Measurements from ENCODE around the gene GAP43.
A peak's percentile ranks its signal among the peaks of the same experiment; 100 is the strongest.

GAP43 gene

DNA sequence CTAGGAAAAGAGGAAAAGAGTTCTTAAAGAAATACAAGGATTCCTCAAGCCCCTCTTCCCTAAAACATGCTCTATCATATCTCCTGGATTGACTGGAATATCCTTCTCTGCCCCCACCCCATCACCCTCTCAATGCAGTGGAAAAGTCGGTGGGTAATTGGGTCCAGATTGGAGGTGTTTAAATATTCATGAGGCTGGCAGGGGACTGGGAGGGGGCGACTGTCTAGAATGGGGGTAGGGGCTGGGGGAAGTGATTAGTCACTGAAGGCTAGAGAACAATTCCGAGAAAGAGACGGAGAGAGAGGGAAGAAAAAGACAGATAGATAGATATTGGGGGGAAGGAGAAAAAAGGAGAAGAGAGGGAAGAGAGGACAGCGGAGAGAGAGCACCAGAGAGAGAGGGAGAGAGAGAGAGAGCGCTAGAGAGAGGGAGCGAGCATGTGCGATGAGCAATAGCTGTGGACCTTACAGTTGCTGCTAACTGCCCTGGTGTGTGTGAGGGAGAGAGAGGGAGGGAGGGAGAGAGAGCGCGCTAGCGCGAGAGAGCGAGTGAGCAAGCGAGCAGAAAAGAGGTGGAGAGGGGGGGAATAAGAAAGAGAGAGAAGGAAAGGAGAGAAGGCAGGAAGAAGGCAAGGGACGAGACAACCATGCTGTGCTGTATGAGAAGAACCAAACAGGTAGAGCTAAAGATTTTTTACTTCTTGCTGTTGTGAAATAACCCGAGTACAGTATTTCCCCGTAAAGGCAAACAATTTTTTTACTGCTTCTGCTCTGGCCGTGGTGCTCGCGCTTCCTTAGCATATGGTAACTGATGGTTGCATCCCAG, at the start of gene GAP43:
GAP43 (plus strand) TSS at position 467 of the 825 bp plus-strand sequence; CDS start at position 647, 180 bp downstream.
- DNase-seq: peak; percentile 49 to 71

GRCh38 chr3:115576325-115576875, 46.9 kb upstream of the GAP43 start:
- no peak for DNase-seq

DNA sequence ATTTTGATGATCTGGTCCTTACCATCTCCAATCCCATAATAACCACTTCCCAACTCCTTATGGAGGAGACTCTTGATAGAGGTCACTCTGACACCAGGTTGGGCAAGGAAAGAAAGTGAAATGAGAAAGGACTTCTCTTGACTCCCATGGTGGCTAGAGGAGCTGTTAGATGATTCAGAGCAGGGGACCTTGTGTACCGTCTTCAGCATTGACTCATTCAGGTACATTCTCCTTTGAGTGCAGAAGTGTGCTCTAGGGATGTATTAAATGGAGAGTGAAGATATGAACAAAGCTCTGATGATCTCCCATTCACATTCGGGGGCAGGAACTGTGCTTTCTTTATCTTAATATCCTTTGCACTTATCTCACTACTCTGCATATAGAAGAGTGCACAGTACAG, 46.3 kb upstream of the GAP43 start:
- DNase-seq: no peak

DNA sequence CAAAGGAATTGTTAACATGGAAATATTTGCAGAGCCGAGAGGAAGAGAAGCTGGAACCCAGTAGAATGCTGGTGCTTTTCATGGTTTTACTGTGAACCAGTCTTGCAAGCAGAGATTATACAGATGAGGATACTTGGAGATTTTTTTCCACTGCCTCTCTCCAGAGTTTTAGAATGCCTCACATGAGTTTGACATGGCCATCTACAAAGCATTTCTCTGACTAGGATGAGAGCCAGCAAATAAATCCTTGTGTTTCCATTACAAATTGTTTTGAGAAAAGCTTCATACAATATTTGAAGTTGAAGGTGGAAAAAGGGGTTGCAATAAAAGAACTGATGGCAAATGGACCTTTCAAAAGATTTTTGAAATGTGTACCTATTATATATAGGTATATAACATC, 45.0 kb upstream of the GAP43 start:
- DNase-seq: no peak

DNA sequence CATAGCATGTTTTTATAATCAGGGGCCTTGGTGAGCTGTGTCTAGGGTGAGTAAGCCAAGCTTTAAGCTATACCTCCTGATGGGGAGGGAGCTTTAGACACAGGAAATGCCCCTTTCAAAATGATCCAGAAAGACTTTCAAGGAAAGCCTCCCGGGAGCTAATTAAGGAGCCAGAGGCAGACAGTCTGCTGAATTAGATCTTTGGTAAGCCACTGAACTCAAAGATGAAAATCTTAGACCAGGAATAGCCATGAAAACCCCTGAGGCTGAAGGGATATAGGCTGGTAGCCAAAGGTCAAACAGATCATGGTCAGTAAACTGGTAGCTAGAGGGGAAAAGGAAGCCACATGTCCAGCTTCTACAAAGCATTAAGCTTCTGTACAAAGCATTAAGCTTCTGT, 42.7 kb upstream of the GAP43 start:
- DNase-seq: no peak

DNA sequence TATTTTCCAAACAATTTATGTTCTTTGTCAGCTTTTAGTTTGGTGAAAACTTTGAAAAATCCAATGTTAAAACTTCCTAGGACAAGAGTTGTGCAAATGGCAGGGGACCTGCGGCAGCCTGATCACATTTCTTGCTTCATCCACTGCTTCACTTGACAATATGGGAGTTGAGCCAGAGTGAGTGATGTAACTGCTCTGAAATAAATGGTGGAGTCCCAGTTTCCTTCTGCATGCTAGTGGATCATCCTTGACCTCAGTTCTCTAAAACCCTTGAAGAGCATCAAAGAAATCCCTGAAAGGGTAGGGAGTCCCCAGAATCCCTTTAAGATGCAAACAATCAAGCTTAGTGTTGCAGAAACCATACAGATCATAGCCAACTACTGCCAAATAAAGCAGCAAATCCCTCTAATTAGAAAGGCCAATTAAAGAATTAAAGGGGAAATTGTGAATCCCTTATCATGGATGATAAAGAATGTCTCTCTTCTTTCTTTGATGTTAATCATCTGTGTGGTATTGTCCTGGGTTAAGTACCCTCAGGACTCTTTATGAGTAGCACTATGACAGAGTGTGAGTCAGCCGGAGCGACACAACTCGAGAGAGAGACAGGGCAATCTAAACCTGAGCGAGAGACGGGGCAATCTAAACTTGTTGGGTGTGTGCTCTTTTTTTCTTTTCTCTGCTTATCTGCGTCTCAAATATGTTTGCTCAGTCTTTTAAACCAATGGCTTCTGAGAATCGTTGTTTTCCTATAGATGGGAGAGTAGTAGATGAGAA, 41.8 kb upstream of the GAP43 start:
- DNase-seq: no peak

GRCh38 chr3:115588201-115589115, 34.9 kb upstream of the GAP43 start:
- no peak for DNase-seq

DNA sequence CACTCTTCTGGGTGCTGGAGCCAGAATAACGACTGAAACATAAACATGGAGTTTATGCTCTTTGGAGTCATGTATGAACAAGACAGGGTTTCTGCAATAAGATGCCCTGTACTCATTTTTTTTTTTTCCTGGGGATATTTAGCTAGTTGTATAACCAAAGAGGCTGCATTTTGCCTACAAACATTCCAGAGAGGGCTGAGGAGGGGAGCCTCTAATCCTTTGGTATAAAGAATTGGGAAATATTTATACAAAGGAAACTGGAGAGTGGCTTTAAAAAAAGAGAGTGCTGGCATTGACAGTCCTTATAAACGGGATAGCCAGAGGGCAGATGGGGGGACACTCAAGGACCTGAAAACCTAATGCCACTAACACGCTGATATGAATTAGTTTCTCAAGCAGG, 32.4 kb upstream of the GAP43 start:
- DNase-seq: no peak

- DNase-seq: no peak
These were observed 27.6 kb upstream of the GAP43 start for GRCh38 chr3:115595611-115596275.

- no peak for DNase-seq
These were observed 25.1 kb upstream of the GAP43 start for GRCh38 chr3:115598216-115598615.

GRCh38 chr3:115602194-115602593, 21.1 kb upstream of the GAP43 start:
- DNase-seq: no peak

GRCh38 chr3:115611630-115612029, 11.7 kb upstream of the GAP43 start:
- no peak for DNase-seq

- no peak for DNase-seq
These were observed 8.1 kb upstream of the GAP43 start for GRCh38 chr3:115615001-115615814.

DNA sequence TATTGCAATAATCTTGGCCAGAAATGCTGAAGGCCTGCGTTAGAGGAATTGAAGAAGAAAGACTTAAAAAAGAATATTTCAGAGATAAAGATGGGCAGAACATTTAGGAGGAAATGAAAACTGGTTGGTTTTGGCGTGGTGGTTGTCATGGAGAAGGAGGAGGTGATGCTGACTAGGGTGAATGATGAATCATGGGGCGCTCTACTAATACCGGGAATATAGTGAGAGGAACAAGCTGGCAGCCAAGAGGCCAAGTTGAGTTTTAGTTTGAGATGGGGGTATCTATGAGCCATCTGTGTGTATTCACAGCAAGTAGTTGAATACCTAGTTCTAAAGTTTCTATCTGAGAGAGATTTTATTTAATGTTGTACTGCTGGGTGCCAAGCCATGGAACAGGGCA, 6.8 kb upstream of the GAP43 start:
- no peak for DNase-seq

DNA sequence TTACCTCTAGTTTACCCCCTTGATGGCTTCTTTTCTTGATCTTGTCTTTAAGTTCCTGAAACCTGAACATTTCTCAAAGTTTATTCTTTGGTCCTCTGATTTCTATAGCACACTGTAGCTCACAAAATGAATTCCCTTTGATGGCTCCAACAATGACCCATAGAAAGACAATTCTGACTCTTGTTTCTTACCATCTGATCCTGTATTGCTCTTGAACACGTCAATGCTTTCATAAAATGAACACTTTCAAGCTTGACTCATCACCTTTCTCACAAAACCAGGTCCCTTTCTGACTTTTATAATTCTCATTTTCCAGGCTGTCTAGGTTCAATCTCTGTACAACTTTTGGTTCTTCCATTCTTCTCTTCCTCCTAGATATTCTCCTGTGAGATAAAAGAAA, 5.7 kb upstream of the GAP43 start:
- DNase-seq: no peak

DNA sequence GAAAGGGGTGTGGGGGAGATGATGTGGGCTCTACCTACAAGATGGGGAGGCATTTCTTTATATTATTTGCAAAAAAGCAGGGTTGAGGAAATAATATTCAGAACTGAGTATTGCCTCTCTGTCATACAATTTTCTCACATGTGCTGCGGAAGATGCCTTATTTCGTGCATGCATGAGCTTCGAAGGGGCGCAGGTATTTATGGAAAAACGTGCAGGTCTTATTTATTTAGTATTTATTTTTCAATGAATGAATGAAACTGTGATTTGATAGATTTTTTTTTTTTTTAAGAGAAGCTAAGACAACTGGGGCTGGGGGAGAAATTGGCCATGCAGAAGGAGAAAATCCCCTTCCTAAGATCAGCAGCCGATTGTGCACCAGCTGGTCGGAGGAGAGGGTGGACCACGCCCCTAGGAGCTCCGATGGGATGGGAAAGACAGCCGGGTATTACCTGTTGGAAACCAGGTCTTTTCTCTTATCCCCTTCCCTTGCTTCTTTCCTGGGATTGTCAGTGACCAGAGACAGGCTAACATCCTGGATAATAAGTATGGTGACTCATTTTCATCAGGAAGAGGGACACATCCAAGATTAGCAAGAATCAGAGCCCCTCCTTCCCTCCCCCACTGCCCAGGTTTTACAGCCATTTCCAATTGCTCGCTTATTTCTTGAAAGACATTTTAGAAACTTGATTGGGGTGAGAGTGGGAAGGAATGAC, 875 bp downstream of the GAP43 start:
- DNase-seq: peak in 1 of 2 experiments; percentile 23

DNA sequence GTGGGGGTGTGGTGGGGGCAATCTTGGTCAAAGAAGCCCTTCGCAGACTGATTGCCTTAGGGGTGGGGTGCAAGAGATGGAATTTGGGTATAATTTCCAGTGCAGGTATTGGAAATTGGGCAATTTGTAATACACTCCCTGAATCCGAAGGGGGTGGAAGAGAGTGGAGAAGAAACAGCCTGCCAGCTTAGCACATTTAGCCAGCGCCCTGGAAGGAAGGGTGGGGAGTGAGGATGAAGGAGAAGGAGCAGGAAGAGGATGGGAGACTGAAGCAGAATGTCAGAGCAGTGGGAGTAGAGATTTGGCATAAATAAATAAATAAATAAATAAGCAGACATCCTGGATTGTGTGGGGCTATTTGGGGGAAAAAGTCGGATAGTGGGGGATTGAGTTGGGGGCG, 1.6 kb downstream of the GAP43 start:
- no peak for DNase-seq

DNA sequence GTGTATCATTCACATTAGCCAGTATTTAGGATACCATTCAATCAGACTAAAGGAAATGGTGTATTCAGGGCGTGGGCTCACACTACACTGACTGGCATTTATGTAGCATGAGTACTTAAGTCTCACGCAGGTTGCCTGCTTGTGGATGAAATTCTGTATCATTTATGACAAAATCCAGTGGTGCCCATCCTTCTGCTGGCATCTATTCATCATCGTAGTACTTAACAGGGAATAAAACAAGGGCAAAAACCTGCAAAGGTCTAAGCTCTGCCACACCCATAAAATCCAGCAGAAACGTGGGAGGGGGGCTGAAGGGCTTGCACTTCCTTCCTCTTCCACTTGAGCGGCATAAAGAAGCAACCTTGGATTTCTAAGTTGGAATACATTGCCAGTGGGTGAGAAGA, 2.7 kb downstream of the GAP43 start:
- DNase-seq: peak in 1 of 2 experiments; percentile 3

GRCh38 chr3:115626721-115627120, 3.4 kb downstream of the GAP43 start:
- DNase-seq: no peak

Measured in SHP77 (cell line).